PC-3 (cell line): ENCODE results near the gene ESYT3. TPM values are rescaled to one million over a fixed set of nuclear protein-coding genes. Genes with fewer than 3 reads are reported as not detected.

Experiments used
- ATAC-seq: fragments of 200-7000 bp; cut with Tn5 transposase; 2 replicates; pipeline ENCODE4 v1.9.1; 2020; ENCODE audit warnings: mild to moderate bottlenecking, moderate library complexity
- BruUV-seq: library from RNA; stranded (reverse); fragments of 400-500 nt; replicated peaks from 2 replicates; lab custom pipeline; 2021; lab: Mats Ljungman, UMichigan
- CTCF ChIA-PET: fragments of 300-600 bp; sonication (Branson Sonifier 250); formaldehyde crosslinking; loops from one replicate; lab custom pipeline; 2022; ENCODE audit warnings: antibody characterized with exemption; lab: Charles Lee
- POLR2A ChIA-PET: fragments of 300-600 bp; sonication (Branson Sonifier 250); formaldehyde crosslinking; loops from one replicate; lab custom pipeline; 2022; ENCODE audit warnings: antibody characterized with exemption; ENCODE audit not compliant: unreplicated experiment; lab: Charles Lee
- DNase-seq: peaks from one replicate; pipeline ENCODE4 v3.0.0-alpha.2; 2015
- H2AFZ ChIP-seq: fragments of 300-600 bp; sonication (generic); 2 replicates; pipeline ENCODE4 v1.6.0; 2016; ENCODE audit warnings: antibody characterized with exemption, low read length
- H3F3A ChIP-seq: fragments of 300-600 bp; sonication (generic); one replicate; pipeline ENCODE4 v1.6.0; 2017; ENCODE audit warnings: antibody characterized with exemption, low read length, control low read depth, mild to moderate bottlenecking; ENCODE audit not compliant: unreplicated experiment
- H3K27ac ChIP-seq: fragments of 300-600 bp; sonication (generic); 2 replicates; pipeline ENCODE4 v1.5.1; 2016; ENCODE audit warnings: mild to moderate bottlenecking, low read length
- H3K27me3 ChIP-seq: fragments of 300-600 bp; sonication (generic); 2 replicates; pipeline ENCODE4 v1.6.1; 2016; ENCODE audit warnings: low read length, mixed read lengths
- H3K36me3 ChIP-seq: fragments of 300-600 bp; sonication (generic); 2 replicates; pipeline ENCODE4 v1.6.1; 2016; ENCODE audit warnings: low read depth, mixed run types, low read length, mixed read lengths
- H3K4me1 ChIP-seq: fragments of 300-600 bp; sonication (generic); 2 replicates; pipeline ENCODE4 v1.5.1; 2016; ENCODE audit warnings: low read length; ENCODE audit not compliant: insufficient read depth
- H3K4me2 ChIP-seq: fragments of 300-600 bp; sonication (generic); 2 replicates; pipeline ENCODE4 v1.6.0; 2016; ENCODE audit warnings: low read length
- H3K4me3 ChIP-seq: fragments of 300-600 bp; sonication (generic); 2 replicates; pipeline ENCODE4 v1.5.1; 2016; ENCODE audit warnings: mild to moderate bottlenecking, low read length, mixed read lengths
- H3K79me2 ChIP-seq: fragments of 300-600 bp; sonication (generic); 2 replicates; pipeline ENCODE4 v1.6.1; 2017; ENCODE audit warnings: low read length, mixed read lengths
- H3K9ac ChIP-seq: fragments of 300-600 bp; sonication (generic); 2 replicates; pipeline ENCODE4 v1.6.0; 2016; ENCODE audit warnings: mild to moderate bottlenecking, low read length
- H3K9me2 ChIP-seq: fragments of 300-600 bp; sonication (generic); replicated peaks from 2 replicates; pipeline ENCODE4 v1.6.1; 2016; ENCODE audit warnings: mixed run types, low read length, mixed read lengths
- H3K9me3 ChIP-seq: fragments of 300-600 bp; sonication (generic); 2 replicates; pipeline ENCODE4 v1.6.1; 2016; ENCODE audit warnings: low read length, mixed read lengths
- H4K20me1 ChIP-seq: fragments of 300-600 bp; sonication (generic); 2 replicates; pipeline ENCODE4 v1.6.1; 2016; ENCODE audit warnings: low read length, mixed read lengths
- EZH2 ChIP-seq: fragments of 300-600 bp; sonication (generic); IDR thresholded peaks from one replicate; pipeline ENCODE4 v1.6.1; 2017; ENCODE audit warnings: antibody characterized with exemption, mild to moderate bottlenecking, low read length; ENCODE audit not compliant: unreplicated experiment
- EZH2phosphoT487 ChIP-seq: fragments of 300-600 bp; sonication (generic); IDR thresholded peaks from 2 replicates; pipeline ENCODE4 v1.6.1; 2018; ENCODE audit warnings: mild to moderate bottlenecking, antibody characterized with exemption, low read length, borderline replicate concordance
- intact Hi-C: fragments of 100-400 bp; cut with micrococcal nuclease; formaldehyde crosslinking; loops from 2 replicates; pipeline ENCODE4 v1.9.0; 2023
- total RNA-seq: library from RNA; depleted of rRNA; stranded (reverse); fragments of >200 nt; gene quantifications from 2 replicates; pipeline ENCODE4 v1.2.3, GENCODE V29; 2014
- TF ChIP-seq, protein P1 (sequence below): fragments of 300-600 bp; sonication (generic); conservative IDR thresholded peaks from 2 replicates; pipeline ENCODE4 v1.5.1; 2017; ENCODE audit warnings: antibody characterized with exemption, low read depth, mild to moderate bottlenecking, low read length

The ESYT3 gene
- total RNA-seq, 1 experiment from 2014 or later, result 1.6 TPM

DNA sequence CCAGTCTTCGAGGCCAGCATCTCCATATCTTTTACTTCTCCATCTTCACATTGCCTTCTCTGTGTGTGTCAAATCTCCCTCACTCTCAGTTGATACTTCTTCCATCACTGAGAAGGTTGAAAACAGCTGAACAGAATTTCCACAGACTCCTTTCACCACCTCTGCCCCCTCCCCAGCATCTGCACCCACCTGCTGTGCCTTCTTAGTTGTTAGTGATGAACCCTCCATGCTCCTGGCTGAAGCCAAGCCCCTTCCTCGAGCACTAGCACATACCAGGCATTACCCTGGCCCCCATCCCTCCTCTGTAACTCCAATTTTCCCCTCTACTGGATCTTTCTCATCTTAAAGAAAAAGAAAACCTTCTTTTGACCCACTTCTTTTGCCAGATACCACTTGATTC lies 27.8 kb upstream of the ESYT3 start:
- no peaks in the 10 kb centered on the region for H3K4me1 ChIP-seq
- no peak overlapping the region for H2AFZ ChIP-seq
- no peak overlapping the region for H3K4me2 ChIP-seq
- H3K9me3 ChIP-seq, result no peaks in the 10 kb centered on the region
- TF ChIP-seq EZH2phosphoT487 (no peak), EZH2 (no peak)
- TF ChIP-seq, protein P1, sequence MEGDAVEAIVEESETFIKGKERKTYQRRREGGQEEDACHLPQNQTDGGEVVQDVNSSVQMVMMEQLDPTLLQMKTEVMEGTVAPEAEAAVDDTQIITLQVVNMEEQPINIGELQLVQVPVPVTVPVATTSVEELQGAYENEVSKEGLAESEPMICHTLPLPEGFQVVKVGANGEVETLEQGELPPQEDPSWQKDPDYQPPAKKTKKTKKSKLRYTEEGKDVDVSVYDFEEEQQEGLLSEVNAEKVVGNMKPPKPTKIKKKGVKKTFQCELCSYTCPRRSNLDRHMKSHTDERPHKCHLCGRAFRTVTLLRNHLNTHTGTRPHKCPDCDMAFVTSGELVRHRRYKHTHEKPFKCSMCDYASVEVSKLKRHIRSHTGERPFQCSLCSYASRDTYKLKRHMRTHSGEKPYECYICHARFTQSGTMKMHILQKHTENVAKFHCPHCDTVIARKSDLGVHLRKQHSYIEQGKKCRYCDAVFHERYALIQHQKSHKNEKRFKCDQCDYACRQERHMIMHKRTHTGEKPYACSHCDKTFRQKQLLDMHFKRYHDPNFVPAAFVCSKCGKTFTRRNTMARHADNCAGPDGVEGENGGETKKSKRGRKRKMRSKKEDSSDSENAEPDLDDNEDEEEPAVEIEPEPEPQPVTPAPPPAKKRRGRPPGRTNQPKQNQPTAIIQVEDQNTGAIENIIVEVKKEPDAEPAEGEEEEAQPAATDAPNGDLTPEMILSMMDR, result no peak
- H3K36me3 ChIP-seq, result no peaks in the 10 kb centered on the region
- ATAC-seq (no peak), DNase-seq (no peak)
- intact Hi-C loops, result no loop called here
- BruUV-seq, result no TSS peak
- no peaks in the 10 kb centered on the region for H3F3A ChIP-seq
- H3K9ac ChIP-seq, result no peak overlapping the region
- no peaks in the 10 kb centered on the region for H3K27me3 ChIP-seq
- POLR2A ChIA-PET, result no interaction called here
- H3K79me2 ChIP-seq, result no peaks in the 10 kb centered on the region
- CTCF ChIA-PET, result no interaction called here
- H3K27ac ChIP-seq, result no peak overlapping the region
- no peak overlapping the region for H3K4me3 ChIP-seq
- H4K20me1 ChIP-seq, result no peaks in the 10 kb centered on the region
- H3K9me2 ChIP-seq, result no peaks in the 10 kb centered on the region

DNA sequence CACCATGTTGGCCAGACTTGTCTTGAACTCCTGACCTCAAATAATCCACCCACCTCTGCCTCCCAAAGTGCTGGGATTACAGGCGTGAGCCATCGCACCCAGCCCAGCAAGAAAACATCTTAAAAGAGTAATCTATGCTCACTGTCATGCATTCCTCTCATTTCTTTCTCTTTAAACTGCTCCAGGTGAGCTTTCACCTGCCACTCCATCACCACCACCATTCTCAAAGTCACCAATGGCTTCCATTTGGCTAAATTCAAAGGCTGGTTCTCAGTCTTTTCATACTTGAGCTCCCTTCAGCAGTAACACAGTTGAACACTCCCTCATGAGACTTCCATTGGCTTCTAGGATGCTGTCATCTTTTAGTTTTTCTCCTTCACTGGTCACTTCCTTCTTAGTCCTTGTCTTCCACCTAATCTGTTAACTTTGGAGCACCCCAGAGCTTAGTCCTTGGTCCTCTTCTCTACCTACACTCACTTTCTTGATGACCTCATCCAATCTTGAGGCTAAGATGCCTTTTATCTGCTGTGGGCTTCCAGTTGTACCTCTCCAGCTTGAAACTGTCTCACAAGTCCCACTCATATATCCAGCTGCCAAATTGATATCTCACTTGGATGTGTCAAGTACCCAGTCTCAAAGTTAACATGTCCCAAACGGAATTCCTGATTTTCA lies 27.0 kb upstream of the ESYT3 start:
- TF ChIP-seq, protein P1, result no peak
- no peak for TF ChIP-seq EZH2phosphoT487
- intact Hi-C loops, result no loop called here
- no TSS peak for BruUV-seq
- Histone ChIP-seq H3K9me3 (no peaks in the 10 kb centered on the region), H3K27me3 (no peaks in the 10 kb centered on the region), H3K4me2 (no peak overlapping the region), H3K4me1 (no peaks in the 10 kb centered on the region), H4K20me1 (no peaks in the 10 kb centered on the region), H3K4me3 (no peak overlapping the region), H3K27ac (no peak overlapping the region), H2AFZ (no peak overlapping the region), H3K9ac (no peak overlapping the region), H3K79me2 (no peaks in the 10 kb centered on the region), H3K36me3 (no peaks in the 10 kb centered on the region), H3K9me2 (no peaks in the 10 kb centered on the region), H3F3A (no peaks in the 10 kb centered on the region)
- ChIA-PET CTCF (no interaction called here), POLR2A (no interaction called here)
- ATAC-seq (no peak), DNase-seq (no peak)

DNA sequence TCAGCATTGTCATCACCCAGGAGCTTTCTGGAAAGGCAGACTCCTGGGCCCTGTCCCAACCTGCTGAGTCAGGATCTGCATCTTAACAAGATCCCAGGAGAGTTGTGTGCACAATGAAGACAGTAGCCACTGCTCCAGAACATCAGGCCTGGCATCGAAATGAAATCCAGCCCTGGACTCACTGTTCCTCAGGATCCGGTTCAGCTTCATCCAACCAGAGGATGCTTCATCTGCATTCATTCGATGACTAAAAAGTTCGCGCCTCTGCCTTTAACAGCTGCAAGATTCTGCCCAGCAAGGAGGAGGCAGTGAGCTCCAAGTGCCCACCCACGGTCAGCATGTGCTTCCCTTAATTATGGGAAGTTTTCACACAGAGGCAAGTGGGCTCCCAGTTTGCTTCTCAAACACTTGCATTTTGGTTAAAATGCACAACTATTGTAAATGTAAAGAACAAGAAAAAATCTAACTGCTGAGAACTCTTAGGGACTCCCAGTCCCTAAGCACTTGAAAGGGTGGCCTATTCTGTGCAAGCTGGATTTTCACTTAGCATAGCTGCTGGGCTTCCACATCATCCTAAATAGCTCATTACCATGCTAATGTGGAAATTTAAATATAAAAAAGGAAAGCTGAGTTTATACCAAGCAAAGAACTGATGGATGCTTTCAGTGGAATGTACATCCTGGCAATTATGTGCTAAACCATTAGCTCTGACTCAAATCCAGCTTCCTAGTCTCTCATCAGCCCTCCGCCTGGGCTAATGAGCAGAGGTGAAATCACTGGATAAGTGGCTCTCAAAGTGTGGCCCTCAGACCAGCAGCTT lies 25.5 kb upstream of the ESYT3 start:
- CTCF ChIA-PET, result no interaction called here
- ATAC-seq, result no peak
- H4K20me1 ChIP-seq, result no peaks in the 10 kb centered on the region
- no peak overlapping the region for H3K9ac ChIP-seq
- H3K4me2 ChIP-seq, result no peak overlapping the region
- no peaks in the 10 kb centered on the region for H3K4me1 ChIP-seq
- TF ChIP-seq EZH2phosphoT487 (no peak), EZH2 (no peak)
- TF ChIP-seq, protein P1, result no peak
- no peaks in the 10 kb centered on the region for H3K9me3 ChIP-seq
- H3K9me2 ChIP-seq, result no peaks in the 10 kb centered on the region
- H3K36me3 ChIP-seq, result no peaks in the 10 kb centered on the region
- no peak overlapping the region for H3K27ac ChIP-seq
- POLR2A ChIA-PET, result no interaction called here
- no peak overlapping the region for H2AFZ ChIP-seq
- no peaks in the 10 kb centered on the region for H3K79me2 ChIP-seq
- intact Hi-C loops, result no loop called here
- H3F3A ChIP-seq, result no peaks in the 10 kb centered on the region
- DNase-seq, result no peak
- H3K27me3 ChIP-seq, result no peaks in the 10 kb centered on the region
- H3K4me3 ChIP-seq, result no peak overlapping the region
- no TSS peak for BruUV-seq
